ENCODE data around the gene TMC1. TPM values are rescaled to one million over a fixed set of nuclear protein-coding genes. Genes with fewer than 3 reads are reported as not detected.

TMC1 gene
- total RNA-seq, 1 experiment from 2014 or later, result 5.5 TPM

- no TSS peak for BruUV-seq (replicated peaks)
- H3K9me3 ChIP-seq (ENCODE audit: insufficient read depth, low read depth), result no peaks in the 10 kb centered on the region
- no peaks in the 10 kb centered on the region; the same call in 1 of the 2 replicates for H3F3A ChIP-seq (ENCODE audit: insufficient read depth, low read depth)
- no peaks in the 10 kb centered on the region for H3K4me1 ChIP-seq (replicated peaks; ENCODE audit: insufficient read depth)
- no peak overlapping the region for H3K4me3 ChIP-seq
- no peak overlapping the region for H3K4me2 ChIP-seq
- TF ChIP-seq CTCF (conservative IDR thresholded peaks at IDR 0.05), result no peak
- TF ChIP-seq EZH2 (IDR thresholded peaks at IDR 0.05; ENCODE audit: low read depth), result no peak
- no peaks in the 10 kb centered on the region for H3K9me2 ChIP-seq (ENCODE audit: insufficient read depth)
- CTCF ChIA-PET, result no interaction called here
- no peak overlapping the region for H3K27ac ChIP-seq
- no peak for DNase-seq
- no peaks in the 10 kb centered on the region for H3K79me2 ChIP-seq (ENCODE audit: low read depth)
- H2AFZ ChIP-seq, result no peak overlapping the region; the same call in 1 of the 2 replicates
- POLR2A ChIA-PET (ENCODE audit: unreplicated experiment), result interaction anchor here (0.5 to 0.7 kb wide), 2 partner anchors 378 to 468 kb away, joined by 3 read pairs; no protein-coding TSS in a partner anchor
- no peaks in the 10 kb centered on the region for H4K20me1 ChIP-seq (ENCODE audit: insufficient read depth)
- intact Hi-C loops (cut with micrococcal nuclease; ENCODE audit: unreplicated experiment), result no loop called here
- no peaks in the 10 kb centered on the region for H3K36me3 ChIP-seq (ENCODE audit: low read depth)
- H3K27me3 ChIP-seq (ENCODE audit: insufficient read depth, low read depth), result no peaks in the 10 kb centered on the region
Measured at GRCh38 chr9:72726947-72727346, 205.5 kb downstream of the TMC1 start.

GRCh38 chr9:72728031-72728770 is 206.8 kb downstream of the TMC1 start:
- Histone ChIP-seq H3F3A (ENCODE audit: insufficient read depth, low read depth) (no peaks in the 10 kb centered on the region; the same call in 1 of the 2 replicates), H3K4me3 (no peak overlapping the region), H3K27ac (no peak overlapping the region), H3K79me2 (ENCODE audit: low read depth) (no peaks in the 10 kb centered on the region), H4K20me1 (ENCODE audit: insufficient read depth) (no peaks in the 10 kb centered on the region), H3K27me3 (ENCODE audit: insufficient read depth, low read depth) (no peaks in the 10 kb centered on the region), H3K4me1 (replicated peaks; ENCODE audit: insufficient read depth) (no peaks in the 10 kb centered on the region), H3K9me2 (ENCODE audit: insufficient read depth) (no peaks in the 10 kb centered on the region), H3K9me3 (ENCODE audit: insufficient read depth, low read depth) (no peaks in the 10 kb centered on the region), H3K4me2 (no peak overlapping the region), H3K36me3 (ENCODE audit: low read depth) (no peaks in the 10 kb centered on the region), H2AFZ (no peak overlapping the region)
- BruUV-seq (replicated peaks), result no TSS peak
- DNase-seq, result no peak
- TF ChIP-seq CTCF (conservative IDR thresholded peaks at IDR 0.05), result no peak
- TF ChIP-seq EZH2 (IDR thresholded peaks at IDR 0.05; ENCODE audit: low read depth), result no peak
- ChIA-PET CTCF (interaction anchor here (0.7 kb wide), 1 partner anchor 83 kb away, joined by 3 read pairs; no protein-coding TSS in a partner anchor), POLR2A (ENCODE audit: unreplicated experiment) (no interaction called here)
- intact Hi-C loops (cut with micrococcal nuclease; ENCODE audit: unreplicated experiment), result no loop called here

GRCh38 chr9:72733895-72734294 is 212.5 kb downstream of the TMC1 start:
- CTCF ChIA-PET, result no interaction called here
- no peak overlapping the region for H3K4me3 ChIP-seq

More at GRCh38 chr9:72733895-72734294, 212.5 kb downstream of the TMC1 start:
- Histone ChIP-seq H4K20me1 (ENCODE audit: insufficient read depth) (no peaks in the 10 kb centered on the region), H2AFZ (no peak overlapping the region), H3K9me3 (ENCODE audit: insufficient read depth, low read depth) (no peaks in the 10 kb centered on the region), H3K36me3 (ENCODE audit: low read depth) (no peaks in the 10 kb centered on the region), H3K27me3 (ENCODE audit: insufficient read depth, low read depth) (no peaks in the 10 kb centered on the region), H3F3A (ENCODE audit: insufficient read depth, low read depth) (no peaks in the 10 kb centered on the region), H3K9me2 (ENCODE audit: insufficient read depth) (0 out of 2 replicates have a peak, but pooled peaks cover 5% of the 10 kb centered on the region), H3K4me2 (no peak overlapping the region), H3K4me1 (replicated peaks; ENCODE audit: insufficient read depth) (no peaks in the 10 kb centered on the region), H3K79me2 (ENCODE audit: low read depth) (no peaks in the 10 kb centered on the region), H3K27ac (no peak overlapping the region)
- BruUV-seq (replicated peaks), result no TSS peak
- intact Hi-C loops (cut with micrococcal nuclease; ENCODE audit: unreplicated experiment), result no loop called here
- POLR2A ChIA-PET (ENCODE audit: unreplicated experiment), result no interaction called here
- no peak for DNase-seq
- TF ChIP-seq EZH2 (IDR thresholded peaks at IDR 0.05; ENCODE audit: low read depth), result no peak
- no peak for TF ChIP-seq CTCF (conservative IDR thresholded peaks at IDR 0.05)

Data from PC-9 (cell line).